SW 1271 (cell line): ENCODE results near the gene CHD3.

Experiments
- DNase-seq, 2 experiments: peaks; one replicate each; lab custom pipeline; 2025; lab: John Stamatoyannopoulos, UW

The CHD3 gene

GRCh38 chr17:7894226-7894625 is 5.6 kb downstream of the CHD3 start:
- DNase-seq: no peak

GRCh38 chr17:7894866-7895265 is 6.3 kb downstream of the CHD3 start:
- DNase-seq: no peak

GRCh38 chr17:7897090-7897489 is 8.5 kb downstream of the CHD3 start:
- DNase-seq: no peak

- peak in 1 of 2 experiments; percentile 46 for DNase-seq
These were observed 9.2 kb downstream of the CHD3 start for GRCh38 chr17:7897773-7898172.

GRCh38 chr17:7903154-7904103 is 14.8 kb downstream of the CHD3 start:
- no peak for DNase-seq

GRCh38 chr17:7909089-7909488 is 20.5 kb downstream of the CHD3 start:
- no peak for DNase-seq

- no peak for DNase-seq
These were observed 21.7 kb downstream of the CHD3 start for GRCh38 chr17:7910281-7910680.

GRCh38 chr17:7910711-7911110 is 22.1 kb downstream of the CHD3 start:
- no peak for DNase-seq

- no peak for DNase-seq
These were observed 22.5 kb downstream of the CHD3 start for GRCh38 chr17:7911116-7911515.

GRCh38 chr17:7912927-7913524 is 24.4 kb downstream of the CHD3 start:
- DNase-seq: peak; percentile 38 to 83

- DNase-seq: no peak
These were observed 26.6 kb downstream of the CHD3 start for GRCh38 chr17:7915179-7915610.

GRCh38 chr17:7915611-7916384 is 27.2 kb downstream of the CHD3 start, which contains the start of gene RNF227:
Gene RNF227 (minus strand): TSS chr17:7916289. CDS start chr17:7916195, 94 bp downstream.
- DNase-seq: peak; percentile 73 to 90

- DNase-seq: no peak
These were observed 27.7 kb downstream of the CHD3 start for GRCh38 chr17:7916385-7916682.

GRCh38 chr17:7916808-7917207 is 28.2 kb downstream of the CHD3 start:
- DNase-seq: no peak

GRCh38 chr17:7922269-7922844 is 33.8 kb downstream of the CHD3 start:
- DNase-seq: no peak

GRCh38 chr17:7922845-7923628 is 34.4 kb downstream of the CHD3 start:
- DNase-seq: peak in 1 of 2 experiments; percentile 54

GRCh38 chr17:7927596-7927995 is 39.0 kb downstream of the CHD3 start:
- DNase-seq: no peak

- DNase-seq: no peak
These were observed 40.8 kb downstream of the CHD3 start, which contains the start of gene KCNAB3 for GRCh38 chr17:7929158-7930023. Gene KCNAB3 (minus strand): TSS chr17:7929856. CDS start chr17:7929435, 421 bp downstream.

GRCh38 chr17:7930841-7931631 is 42.4 kb downstream of the CHD3 start:
- no peak for DNase-seq
